Heart left ventricle (tissue), 16 donors: Measurements from ENCODE around the gene PRXL2A. TPM values are rescaled to one million over a fixed set of nuclear protein-coding genes. Genes with fewer than 3 reads are reported as not detected.
"Not testable (repeated sequence)": the region's sequence is repeated elsewhere in the genome, so short reads cannot be mapped to it uniquely, and the experiment has no call there.

Source experiments
- ATAC-seq, 4 donors: fragments of 200-7000 bp; cut with Tn5 transposase; one replicate each; pipeline ENCODE4 v1.9.1; 2020 to 2022; ENCODE audit warnings: moderate library complexity in 4 of 4, mild to moderate bottlenecking in 3 of 4, moderate number of reproducible peaks in 1 of 4
- DNase-seq, 5 donors: peaks; one replicate each; pipeline ENCODE4 v3.0.0-alpha.2; 2020
- H3K27ac ChIP-seq, 12 donors: fragments of 200-600 bp; sonication (generic) in 4 of 12; one replicate each; pipeline versions ENCODE4 v1.5.0 to v1.8.0; 2016 to 2022; ENCODE audit warnings: mild to moderate bottlenecking in 2 of 12
- H3K27me3 ChIP-seq, 9 donors: fragments of 200-600 bp; sonication (generic) in 2 of 9; one replicate each; pipeline versions ENCODE4 v1.5.1 to v1.8.0; 2016 to 2022; ENCODE audit warnings: mild to moderate bottlenecking in 3 of 9
- H3K36me3 ChIP-seq, 9 donors: fragments of 200-600 bp; sonication (generic) in 2 of 9; one replicate each; pipeline versions ENCODE4 v1.5.0 to v1.8.0; 2018 to 2022; ENCODE audit warnings: mild to moderate bottlenecking in 2 of 9
- H3K4me1 ChIP-seq, 12 donors: fragments of 200-600 bp; sonication (generic) in 4 of 12; one replicate each; pipeline versions ENCODE4 v1.5.0 to v1.8.0; 2016 to 2022; ENCODE audit warnings: mild to moderate bottlenecking in 3 of 12
- H3K4me3 ChIP-seq, 12 donors: fragments of 200-600 bp; sonication (generic) in 4 of 12; one replicate each; pipeline versions ENCODE4 v1.5.0 to v1.8.0; 2017 to 2022; ENCODE audit warnings: mild to moderate bottlenecking in 9 of 12, moderate library complexity in 4 of 12
- H3K9me3 ChIP-seq, 12 donors: fragments of 200-600 bp; sonication (generic) in 4 of 12; one replicate each; pipeline versions ENCODE4 v1.5.0 to v1.8.0; 2016 to 2022; ENCODE audit warnings: mild to moderate bottlenecking in 1 of 12
- CTCF ChIP-seq, 12 donors: fragments of 200-600 bp; sonication (generic) in 4 of 12; IDR thresholded peaks; one replicate each; pipeline versions ENCODE4 v1.5.0 to v1.8.0; 2018 to 2022; ENCODE audit warnings: antibody characterized with exemption in 12 of 12, mild to moderate bottlenecking in 5 of 12
- POLR2A ChIP-seq, 2 donors: fragments of 450-650 bp; IDR thresholded peaks; one replicate each; pipeline ENCODE4 v1.6.1; 2017; ENCODE audit warnings: antibody characterized with exemption in 2 of 2, mild to moderate bottlenecking in 2 of 2, moderate library complexity in 2 of 2
- WGBS, 4 donors: extraction: QIAGEN DNeasy Blood & Tissue Kit in 2 of 4; methylation state at CpG; one replicate each; pipeline versions ENCODE4 v1.1.5 to v1.1.7; 2013 to 2018; 5-methylcytosine and 5-hydroxymethylcytosine counted together
- intact Hi-C, 10 donors: fragments of 100-400 bp; cut with DNase I; formaldehyde crosslinking; loops; one replicate each; pipeline versions ENCODE4 v1.11.1 to v1.14.2; 2022
- polyA plus RNA-seq, 2 donors: library from polyadenylated mRNA; stranded (reverse); fragments of 200-250 nt; gene quantifications; one replicate each; pipeline ENCODE4 v1.2.3, GENCODE V29; 2013
- total RNA-seq, 9 donors: library from RNA; depleted of rRNA in 2 of 9; stranded (reverse); fragments of >200 nt in 2 of 9; fragmentation: NEBNext Ultra II Directional in 3 of 9; extraction: Animal tissue kit (Norgen Biotek cat#: 25700) in 3 of 9; gene quantifications; one replicate each; pipeline versions ENCODE4 v1.1.0 to v1.2.4, GENCODE V29; 2016 to 2023
- donor health status: ischemic (EF 13 %, LVEDD 7.1; RV severe dilation, severe dysfunction).
- donor health status: healthy with polysubstance abuse.
- donor health status: DM: no; HTN: yes; CAD: no.
- donor health status: DM: no; HTN: no; CAD: no.
- donor health status: ischemic (EF 25% LVEDD 6.9; RV normal size, moderate dysfunction).
- donor health status: ischemic (EF 25% LVEDD 5.7; RV mildly dilated, moderate dysfunction).
- donor health status: healthy.
- donor health status: DM: yes; HTN: yes; CAD: no.
- donor health status: ischemic (EF 35%, LVEDD 5.7; RV mildly dilated, moderate dysfunction).
- donor health status: nonischemic (EF 11% LVEDD 7.7; RV severe dilation, severe dysfunction).
- donor health status: DM: yes; HTN: yes; CAD: no.
- donor health status: PGD.
- donor health status: ischemic (EF 29% LVEDD 5.4; RV normal size, mild dysfunction).
- donor health status: nonischemic (EF 23%, LVEDD 6.1; RV moderate dilation, normal function).

PRXL2A gene
- total and polyA plus RNA-seq, 11 donors: 63.9 to 123 (median 78.5) TPM

GRCh38 chr10:80476685-80477084 lies 68.3 kb downstream of the PRXL2A start:
- TF ChIP-seq POLR2A (IDR thresholded peaks at IDR 0.05) (no peak), CTCF (IDR thresholded peaks at IDR 0.05) (no peak)
- ATAC-seq (no peak), DNase-seq (no peak)
- no peak overlapping the region for H3K4me3 ChIP-seq
- H3K9me3 ChIP-seq: peaks cover 0 to 19% (median 2%) of the 10 kb centered on the region in 12 donors
- no peaks in the 10 kb centered on the region for H3K27me3 ChIP-seq
- intact Hi-C loops: no loop called here
- 73 to 91% (median 87%) methylated on average over 1 of the region's 1 CpG for WGBS, 4 donors
- H3K4me1 ChIP-seq: peaks cover 10 to 79% (median 39%) of the 10 kb centered on the region in 12 donors
- peaks cover 0 to 29% (median 0%) of the 10 kb centered on the region in 9 donors for H3K36me3 ChIP-seq
- peak overlapping the region in 1 of 12 donors; percentile 19 for H3K27ac ChIP-seq

- ATAC-seq: peak in 1 of 4 donors; percentile 44
- peaks cover 10 to 77% (median 29%) of the 10 kb centered on the region in 12 donors for H3K4me1 ChIP-seq
These were observed 69.5 kb downstream of the PRXL2A start for GRCh38 chr10:80477813-80478212.

GRCh38 chr10:80480373-80480772 lies 72.0 kb downstream of the PRXL2A start:
- H3K27ac ChIP-seq, ATAC-seq, intact Hi-C loops, DNase-seq, H3K4me3 ChIP-seq, H3K27me3 ChIP-seq: not testable (repeated sequence)
- Histone ChIP-seq H3K9me3 (peaks cover 0 to 19% (median 2%) of the 10 kb centered on the region in 12 donors), H3K36me3 (peaks cover 0 to 20% (median 0%) of the 10 kb centered on the region in 9 donors), H3K4me1 (peaks cover 0 to 77% (median 23%) of the 10 kb centered on the region in 12 donors)
- 93 to 96% (median 94%) methylated on average over 6 of the region's 6 CpGs for WGBS, 4 donors

More at GRCh38 chr10:80477813-80478212, 69.5 kb downstream of the PRXL2A start:
- H3K9me3 ChIP-seq: peaks cover 0 to 19% (median 2%) of the 10 kb centered on the region in 12 donors
- no peak for DNase-seq
- TF ChIP-seq POLR2A (IDR thresholded peaks at IDR 0.05): no peak
- no peak for TF ChIP-seq CTCF (IDR thresholded peaks at IDR 0.05)
- intact Hi-C loops: no loop called here
- H3K36me3 ChIP-seq: peaks cover 0 to 20% (median 0%) of the 10 kb centered on the region in 9 donors
- no peaks in the 10 kb centered on the region for H3K27me3 ChIP-seq
- WGBS, 4 donors: 72 to 81% (median 77%) methylated on average over 2 of the region's 2 CpGs
- no peak overlapping the region for H3K4me3 ChIP-seq
- H3K27ac ChIP-seq: peak overlapping the region in 1 of 12 donors; percentile 19

- Histone ChIP-seq H3K27me3 (no peaks in the 10 kb centered on the region), H3K4me3 (no peak overlapping the region), H3K36me3 (peaks cover 0 to 20% (median 0%) of the 10 kb centered on the region in 9 donors), H3K27ac (no peak overlapping the region), H3K9me3 (peaks cover 0 to 19% (median 2%) of the 10 kb centered on the region in 12 donors), H3K4me1 (peaks cover 0 to 77% (median 22%) of the 10 kb centered on the region in 12 donors)
- WGBS, 4 donors: 88 to 91% (median 89%) methylated on average over 5 of the region's 5 CpGs
- no peak for ATAC-seq
- intact Hi-C loops: no loop called here
- no peak for TF ChIP-seq POLR2A (IDR thresholded peaks at IDR 0.05)
- DNase-seq: no peak
These were observed 72.5 kb downstream of the PRXL2A start for GRCh38 chr10:80480852-80481251.

GRCh38 chr10:80484243-80484642 lies 75.9 kb downstream of the PRXL2A start:
- DNase-seq: no peak
- H3K4me3 ChIP-seq: no peak overlapping the region
- intact Hi-C loops: no loop called here
- WGBS, 4 donors: 61 to 76% (median 66%) methylated on average over 6 of the region's 6 CpGs
- no peak for ATAC-seq
- no peaks in the 10 kb centered on the region for H3K9me3 ChIP-seq
- peak overlapping the region in 2 of 12 donors; percentile 20 to 95 for H3K27ac ChIP-seq
- H3K36me3 ChIP-seq: peaks cover 0 to 18% (median 2%) of the 10 kb centered on the region in 9 donors
- H3K4me1 ChIP-seq: peaks cover 6 to 82% (median 46%) of the 10 kb centered on the region in 12 donors
- H3K27me3 ChIP-seq: no peaks in the 10 kb centered on the region
- TF ChIP-seq POLR2A (IDR thresholded peaks at IDR 0.05): no peak
- no peak for TF ChIP-seq CTCF (IDR thresholded peaks at IDR 0.05)
